ENCODE data around the gene FRMD4A.

FRMD4A gene

GRCh38 chr10:14299556-14299955, 31.2 kb downstream of the FRMD4A start:
- no peak overlapping the region for H2AFZ ChIP-seq (ENCODE audit: low read length)
- no peaks in the 10 kb centered on the region for H3K27me3 ChIP-seq (replicated peaks; ENCODE audit: insufficient read depth, low read length)
- no peak overlapping the region for H3K4me2 ChIP-seq (ENCODE audit: low read depth, low read length)
- no peak for TF ChIP-seq CTCF (IDR thresholded peaks at IDR 0.05; ENCODE audit: low read length)
- TF ChIP-seq EZH2 (optimal IDR thresholded peaks at IDR 0.05; ENCODE audit: low read depth, low read length) = no peak
- no peak for TF ChIP-seq EZH2phosphoT487 (IDR thresholded peaks at IDR 0.05; ENCODE audit: low read length)
- no peaks in the 10 kb centered on the region for H3K9me3 ChIP-seq (replicated peaks; ENCODE audit: insufficient read depth, low read length)
- no peak overlapping the region for H3K4me3 ChIP-seq (ENCODE audit: low read length)
- H3K9ac ChIP-seq (ENCODE audit: low read length) = no peak overlapping the region
- H3F3A ChIP-seq (ENCODE audit: insufficient read depth, low read length) = no peaks in the 10 kb centered on the region
- no peaks in the 10 kb centered on the region for H3K79me2 ChIP-seq (ENCODE audit: low read length)
- no peaks in the 10 kb centered on the region for H4K20me1 ChIP-seq (ENCODE audit: insufficient read depth, low read length)
- no peaks in the 10 kb centered on the region for H3K4me1 ChIP-seq (ENCODE audit: low read length)
- H3K9me2 ChIP-seq (replicated peaks; ENCODE audit: insufficient read depth, low read length) = no peaks in the 10 kb centered on the region
- no peak overlapping the region for H3K27ac ChIP-seq (ENCODE audit: low read length)
- no peaks in the 10 kb centered on the region for H3K36me3 ChIP-seq (replicated peaks; ENCODE audit: insufficient read depth, low read length)
- no peak for DNase-seq

DNA sequence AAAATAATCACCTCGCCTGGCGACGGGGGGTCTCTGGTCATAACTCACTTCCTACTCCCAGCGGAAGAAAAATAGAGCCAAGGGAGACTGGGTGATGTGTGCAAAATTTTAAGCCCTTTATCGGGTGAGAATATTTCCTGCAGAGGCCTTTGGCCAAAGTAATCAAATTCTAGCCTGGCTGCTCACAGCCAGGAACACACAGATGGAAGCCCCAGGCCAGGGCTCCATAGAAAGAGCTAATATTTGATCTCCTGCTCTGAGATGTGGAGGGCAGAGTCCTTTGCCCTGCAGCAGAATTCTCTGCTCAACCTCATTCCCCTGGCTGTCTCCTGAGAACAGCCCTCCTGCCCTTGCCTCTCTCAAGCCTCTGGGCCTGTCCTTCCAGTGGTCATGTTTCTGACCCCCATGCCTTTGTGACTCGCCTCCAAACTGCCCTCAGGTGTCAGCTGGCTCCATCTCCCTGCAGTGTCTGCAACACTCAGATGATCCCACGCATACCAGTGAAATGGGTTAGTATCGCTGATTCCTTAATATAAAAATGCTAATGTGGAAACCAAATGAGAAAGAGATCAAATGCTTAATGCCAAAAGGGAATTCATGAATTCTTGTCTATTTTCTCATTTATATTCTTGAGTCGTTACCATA, 34.5 kb downstream of the FRMD4A start:
- Histone ChIP-seq H3K4me2 (ENCODE audit: low read depth, low read length) (no peak overlapping the region), H3K27me3 (replicated peaks; ENCODE audit: insufficient read depth, low read length) (no peaks in the 10 kb centered on the region), H3K27ac (ENCODE audit: low read length) (no peak overlapping the region), H3F3A (ENCODE audit: insufficient read depth, low read length) (no peaks in the 10 kb centered on the region), H3K9me3 (replicated peaks; ENCODE audit: insufficient read depth, low read length) (no peaks in the 10 kb centered on the region), H3K36me3 (replicated peaks; ENCODE audit: insufficient read depth, low read length) (no peaks in the 10 kb centered on the region), H3K9ac (ENCODE audit: low read length) (no peak overlapping the region), H2AFZ (ENCODE audit: low read length) (no peak overlapping the region), H4K20me1 (ENCODE audit: insufficient read depth, low read length) (no peaks in the 10 kb centered on the region), H3K79me2 (ENCODE audit: low read length) (no peaks in the 10 kb centered on the region), H3K4me3 (ENCODE audit: low read length) (no peak overlapping the region), H3K4me1 (ENCODE audit: low read length) (no peaks in the 10 kb centered on the region), H3K9me2 (replicated peaks; ENCODE audit: insufficient read depth, low read length) (no peaks in the 10 kb centered on the region)
- DNase-seq = no peak
- no peak for TF ChIP-seq CTCF (IDR thresholded peaks at IDR 0.05; ENCODE audit: low read length)
- no peak for TF ChIP-seq EZH2 (optimal IDR thresholded peaks at IDR 0.05; ENCODE audit: low read depth, low read length)
- no peak for TF ChIP-seq EZH2phosphoT487 (IDR thresholded peaks at IDR 0.05; ENCODE audit: low read length)

GRCh38 chr10:14294347-14295059, 36.2 kb downstream of the FRMD4A start:
- Histone ChIP-seq H3K9ac (ENCODE audit: low read length) (no peak overlapping the region), H3K4me2 (ENCODE audit: low read depth, low read length) (no peak overlapping the region), H3K4me1 (ENCODE audit: low read length) (no peaks in the 10 kb centered on the region), H3K27me3 (replicated peaks; ENCODE audit: insufficient read depth, low read length) (no peaks in the 10 kb centered on the region), H3K36me3 (replicated peaks; ENCODE audit: insufficient read depth, low read length) (no peaks in the 10 kb centered on the region), H3K9me3 (replicated peaks; ENCODE audit: insufficient read depth, low read length) (no peaks in the 10 kb centered on the region), H4K20me1 (ENCODE audit: insufficient read depth, low read length) (no peaks in the 10 kb centered on the region), H3F3A (ENCODE audit: insufficient read depth, low read length) (no peaks in the 10 kb centered on the region), H2AFZ (ENCODE audit: low read length) (no peak overlapping the region), H3K79me2 (ENCODE audit: low read length) (no peaks in the 10 kb centered on the region), H3K4me3 (ENCODE audit: low read length) (no peak overlapping the region), H3K27ac (ENCODE audit: low read length) (no peak overlapping the region), H3K9me2 (replicated peaks; ENCODE audit: insufficient read depth, low read length) (no peaks in the 10 kb centered on the region)
- DNase-seq = no peak
- no peak for TF ChIP-seq EZH2 (optimal IDR thresholded peaks at IDR 0.05; ENCODE audit: low read depth, low read length)
- TF ChIP-seq CTCF (IDR thresholded peaks at IDR 0.05; ENCODE audit: low read length) = no peak
- no peak for TF ChIP-seq EZH2phosphoT487 (IDR thresholded peaks at IDR 0.05; ENCODE audit: low read length)

All from MM.1S (cell line).